ENCODE data around the gene P2RX1. TPM values are rescaled to one million over a fixed set of nuclear protein-coding genes. Genes with fewer than 3 reads are reported as not detected.

Gene P2RX1
- total RNA-seq, 1 donor from 2014 or later: 4.2 TPM

DNA sequence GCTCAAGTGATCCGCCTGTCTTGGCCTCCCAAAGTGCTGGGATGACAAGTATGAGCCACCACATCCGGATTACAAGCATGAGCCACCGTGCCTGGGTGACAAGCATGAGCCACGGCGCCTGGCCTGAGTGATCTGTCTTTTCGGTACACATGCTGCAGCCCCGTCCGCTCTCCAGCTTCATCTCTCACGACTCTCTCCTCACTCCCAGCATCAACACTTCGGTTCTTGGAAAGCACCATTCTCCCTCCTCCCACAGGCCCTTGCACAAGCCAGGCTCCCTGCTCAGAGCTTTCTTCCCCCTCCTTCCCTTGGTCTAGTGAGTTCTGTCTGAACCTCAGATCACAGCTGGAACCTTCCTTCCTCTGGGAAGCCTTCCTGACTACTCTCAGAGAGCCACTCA is 63.7 kb downstream of the P2RX1 start:
- Histone ChIP-seq H3K27ac (no peak overlapping the region), H3K4me3 (no peak overlapping the region), H3K4me1 (no peaks in the 10 kb centered on the region), H3K27me3 (no peaks in the 10 kb centered on the region), H3K9me3 (no peaks in the 10 kb centered on the region), H3K36me3 (no peaks in the 10 kb centered on the region)
- intact Hi-C loops (cut with DNase I): no loop called here
- TF ChIP-seq, protein P1, sequence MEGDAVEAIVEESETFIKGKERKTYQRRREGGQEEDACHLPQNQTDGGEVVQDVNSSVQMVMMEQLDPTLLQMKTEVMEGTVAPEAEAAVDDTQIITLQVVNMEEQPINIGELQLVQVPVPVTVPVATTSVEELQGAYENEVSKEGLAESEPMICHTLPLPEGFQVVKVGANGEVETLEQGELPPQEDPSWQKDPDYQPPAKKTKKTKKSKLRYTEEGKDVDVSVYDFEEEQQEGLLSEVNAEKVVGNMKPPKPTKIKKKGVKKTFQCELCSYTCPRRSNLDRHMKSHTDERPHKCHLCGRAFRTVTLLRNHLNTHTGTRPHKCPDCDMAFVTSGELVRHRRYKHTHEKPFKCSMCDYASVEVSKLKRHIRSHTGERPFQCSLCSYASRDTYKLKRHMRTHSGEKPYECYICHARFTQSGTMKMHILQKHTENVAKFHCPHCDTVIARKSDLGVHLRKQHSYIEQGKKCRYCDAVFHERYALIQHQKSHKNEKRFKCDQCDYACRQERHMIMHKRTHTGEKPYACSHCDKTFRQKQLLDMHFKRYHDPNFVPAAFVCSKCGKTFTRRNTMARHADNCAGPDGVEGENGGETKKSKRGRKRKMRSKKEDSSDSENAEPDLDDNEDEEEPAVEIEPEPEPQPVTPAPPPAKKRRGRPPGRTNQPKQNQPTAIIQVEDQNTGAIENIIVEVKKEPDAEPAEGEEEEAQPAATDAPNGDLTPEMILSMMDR (IDR thresholded peaks at IDR 0.05): no peak
- no peak for DNase-seq (ENCODE audit: extremely low spot score in 2 of 2)

DNA sequence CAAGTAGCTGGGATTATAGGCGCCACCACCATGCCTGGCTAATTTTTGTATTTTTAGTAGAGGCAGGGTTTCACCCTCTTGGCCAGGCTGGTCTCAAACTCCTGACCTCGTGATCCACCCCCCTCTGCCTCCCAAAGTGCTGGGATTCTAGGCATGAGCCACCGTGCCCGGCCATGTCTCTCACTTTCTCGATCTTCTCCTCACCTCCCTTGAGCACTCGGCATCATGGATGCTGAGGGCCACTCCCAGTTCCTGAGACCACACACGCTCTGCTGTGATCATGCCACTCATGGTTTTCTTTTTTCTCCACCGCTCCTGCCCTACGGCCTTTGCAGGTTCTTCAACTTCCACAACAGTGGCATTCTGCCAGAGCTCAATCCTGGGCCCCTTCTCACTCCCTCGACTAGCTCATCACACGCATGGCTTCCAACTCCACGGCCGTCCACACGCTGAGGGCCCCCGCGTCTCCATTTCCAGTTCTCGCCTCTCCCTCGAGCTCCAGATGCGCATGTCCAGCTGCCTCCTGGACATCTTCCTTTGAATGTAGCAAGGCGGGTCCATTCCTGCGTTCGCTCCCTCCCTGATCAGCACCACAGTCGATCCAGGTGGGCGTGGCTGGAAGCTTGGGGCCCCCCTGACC is 64.7 kb downstream of the P2RX1 start:
- no peak overlapping the region for H3K4me3 ChIP-seq
- intact Hi-C loops (cut with DNase I): no loop called here
- no peaks in the 10 kb centered on the region for H3K9me3 ChIP-seq
- no peaks in the 10 kb centered on the region for H3K4me1 ChIP-seq
- no peak for DNase-seq (ENCODE audit: extremely low spot score in 2 of 2)
- H3K27me3 ChIP-seq: no peaks in the 10 kb centered on the region
- no peaks in the 10 kb centered on the region for H3K36me3 ChIP-seq
- TF ChIP-seq, protein P1 (IDR thresholded peaks at IDR 0.05): no peak
- no peak overlapping the region for H3K27ac ChIP-seq

DNA sequence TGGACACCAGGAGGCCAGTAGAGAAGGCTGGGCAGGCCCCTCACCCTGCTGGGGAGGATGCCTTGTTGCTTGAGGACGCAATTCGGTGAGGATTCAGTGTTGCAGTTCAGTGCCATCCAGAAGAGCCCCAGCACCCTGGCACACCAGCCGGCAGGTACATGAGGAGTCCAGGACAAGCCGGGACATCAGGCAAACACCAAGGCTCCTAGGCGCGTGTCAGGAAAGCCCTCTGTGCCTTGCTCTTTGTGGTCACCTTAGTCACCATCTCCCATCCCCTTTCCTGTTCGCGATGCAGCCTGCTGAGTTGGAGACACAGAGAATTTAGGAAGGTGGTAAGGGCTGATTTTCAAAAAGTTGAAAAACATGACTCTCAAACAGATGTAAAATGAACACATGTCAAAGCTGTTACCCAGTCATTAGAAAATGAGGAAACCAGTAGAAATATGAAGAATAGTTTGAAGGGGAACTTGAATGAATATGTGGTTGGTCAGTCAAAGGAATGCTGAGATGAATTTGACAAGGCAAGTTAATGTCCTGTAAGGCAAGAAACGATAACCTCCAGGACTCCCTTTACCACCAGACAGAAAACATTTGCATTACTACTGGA is 67.9 kb downstream of the P2RX1 start:
- Histone ChIP-seq H3K9me3 (no peaks in the 10 kb centered on the region), H3K27me3 (no peaks in the 10 kb centered on the region), H3K4me1 (peaks cover 21% of the 10 kb centered on the region), H3K27ac (no peak overlapping the region), H3K36me3 (peaks cover 0 to 10% of the 10 kb centered on the region in 2 donors), H3K4me3 (no peak overlapping the region)
- intact Hi-C loops (cut with DNase I): no loop called here
- TF ChIP-seq POLR2A (IDR thresholded peaks at IDR 0.05) (no peak), POLR2AphosphoS5 (IDR thresholded peaks at IDR 0.05; ENCODE audit: insufficient read depth in 1 of 2, low read depth in 1 of 2) (no peak)
- TF ChIP-seq, protein P1 (IDR thresholded peaks at IDR 0.05): no peak
- DNase-seq (ENCODE audit: extremely low spot score in 2 of 2): no peak

DNA sequence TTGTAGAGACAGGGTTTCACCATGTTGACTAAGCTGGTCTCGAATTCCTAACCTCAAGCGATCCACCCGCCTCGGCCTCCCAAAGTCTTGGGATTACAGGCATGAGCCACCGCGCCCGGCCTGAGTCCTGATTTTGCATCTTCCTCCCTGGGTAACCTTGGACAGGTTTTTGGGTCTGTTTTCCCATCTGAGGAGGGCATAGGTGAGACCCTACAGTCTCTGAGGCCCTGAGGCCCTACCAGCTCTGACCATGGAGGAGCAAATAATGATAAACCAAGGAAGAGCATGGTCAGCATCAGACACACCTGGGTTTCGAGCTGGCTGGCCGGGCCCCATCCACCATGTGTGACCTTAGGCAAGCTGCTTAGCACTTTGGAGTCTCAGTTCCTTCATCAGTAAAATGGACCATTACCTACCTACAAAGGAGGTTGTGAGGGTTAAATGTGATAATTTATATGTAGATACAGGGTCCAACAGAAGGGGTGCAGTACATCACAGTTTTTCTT is 69.0 kb downstream of the P2RX1 start:
- H3K27ac ChIP-seq: no peak overlapping the region
- no peak for DNase-seq (ENCODE audit: extremely low spot score in 2 of 2)
- peaks cover 23% of the 10 kb centered on the region for H3K4me1 ChIP-seq
- TF ChIP-seq, protein P1 (IDR thresholded peaks at IDR 0.05): no peak
- TF ChIP-seq POLR2AphosphoS5 (IDR thresholded peaks at IDR 0.05; ENCODE audit: insufficient read depth in 1 of 2, low read depth in 1 of 2) (no peak), POLR2A (IDR thresholded peaks at IDR 0.05) (no peak)
- H3K36me3 ChIP-seq: peaks cover 0 to 19% of the 10 kb centered on the region in 2 donors
- intact Hi-C loops (cut with DNase I): no loop called here
- H3K27me3 ChIP-seq: no peaks in the 10 kb centered on the region
- H3K4me3 ChIP-seq: no peak overlapping the region
- H3K9me3 ChIP-seq: no peaks in the 10 kb centered on the region

Other genes with a start within 250 kb of the P2RX1 start
- 78.1 TPM for gene TAX1BP3, start 247.9 kb downstream of the P2RX1 start, total RNA-seq
- gene EMC6, start 247.7 kb downstream of the P2RX1 start, total RNA-seq: 18.9 TPM
- 1.7 TPM for gene P2RX5, start 220.3 kb downstream of the P2RX1 start, total RNA-seq
- gene HASPIN, start 192.6 kb downstream of the P2RX1 start, total RNA-seq: 0.74 TPM
- gene ITGAE, start 115.3 kb downstream of the P2RX1 start, total RNA-seq: 30.9 TPM
- 20.6 TPM for gene NCBP3, start 70.2 kb downstream of the P2RX1 start, total RNA-seq
- 12.0 TPM for gene CAMKK1, start 23.4 kb downstream of the P2RX1 start, total RNA-seq
- gene ATP2A3, start 48.0 kb upstream of the P2RX1 start, total RNA-seq: 15.5 TPM
- 56.7 TPM for gene ZZEF1, start 226.6 kb upstream of the P2RX1 start, total RNA-seq
- gene CYB5D2, start 226.7 kb upstream of the P2RX1 start, total RNA-seq: 15.7 TPM

Data from vagina (tissue), 2 donors.